Measurements from ENCODE around the gene KRT20. TPM values are rescaled to one million over a fixed set of nuclear protein-coding genes. Genes with fewer than 3 reads are reported as not detected.
"Not testable (repeated sequence)": the region's sequence is repeated elsewhere in the genome, so short reads cannot be mapped to it uniquely, and the experiment has no call there.

KRT20 gene
- total RNA-seq, 1 experiment from 2014 or later, result 0.66 TPM

DNA sequence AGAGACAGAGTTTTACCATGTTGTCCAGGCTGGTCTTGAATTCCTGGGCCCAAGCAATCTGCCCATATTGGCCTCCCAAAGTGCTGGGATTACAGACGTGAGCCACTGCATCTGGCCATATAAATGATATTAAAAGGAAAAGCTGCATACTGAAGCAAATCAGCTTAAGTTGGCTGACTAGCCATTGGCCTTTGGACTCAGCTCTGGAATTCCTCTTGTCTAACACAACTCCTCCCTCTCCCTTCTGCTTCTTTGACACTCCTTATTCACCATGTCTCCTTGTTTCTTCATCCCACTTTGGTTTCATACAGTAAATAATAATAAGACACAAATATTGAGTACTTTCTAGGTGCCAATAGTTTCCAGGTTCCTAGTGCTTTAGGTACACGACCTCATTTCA lies 25.5 kb downstream of the KRT20 start:
- Mint-ChIP-seq H3K4me1 (ENCODE audit: low read depth, unreplicated experiment) (peaks cover 47% of the 10 kb centered on the region), H3K36me3 (ENCODE audit: insufficient read depth, unreplicated experiment) (no peaks in the 10 kb centered on the region), H3K27ac (ENCODE audit: unreplicated experiment) (peak overlapping the region; percentile 0), H3K4me3 (ENCODE audit: low read depth, unreplicated experiment) (no peak overlapping the region), H3K27me3 (ENCODE audit: unreplicated experiment) (no peaks in the 10 kb centered on the region), H3K9me3 (ENCODE audit: low read depth, unreplicated experiment) (no peaks in the 10 kb centered on the region)
- DNase-seq, result no peak
- intact Hi-C loops (cut with micrococcal nuclease; ENCODE audit: unreplicated experiment), result loop anchor here (5.0 kb wide), 3 partner anchors 203 to 808 kb away; partner anchors contain the start of gene KRTAP2-3
- no TSS peak for BruUV-seq (replicated peaks)
- CTCF ChIA-PET, result interaction anchor here (0.6 to 7.9 kb wide), 15 partner anchors 8 to 746 kb away, joined by 3 to 68 read pairs (median 4); no protein-coding TSS in a partner anchor
- TF ChIP-seq CTCF (IDR thresholded peaks at IDR 0.05; ENCODE audit: unreplicated experiment), result no peak

GRCh38 chr17:40858667-40859066 lies 26.4 kb downstream of the KRT20 start:
- CTCF ChIA-PET, result interaction anchor here (0.6 to 7.9 kb wide), 11 partner anchors 13 to 820 kb away, joined by 3 to 68 read pairs (median 6); no protein-coding TSS in a partner anchor
- not testable (repeated sequence) for H3K27me3 Mint-ChIP-seq (ENCODE audit: unreplicated experiment); H3K4me3 Mint-ChIP-seq (ENCODE audit: low read depth, unreplicated experiment); H3K9me3 Mint-ChIP-seq (ENCODE audit: low read depth, unreplicated experiment); BruUV-seq (replicated peaks); DNase-seq; H3K36me3 Mint-ChIP-seq (ENCODE audit: insufficient read depth, unreplicated experiment)
- intact Hi-C loops (cut with micrococcal nuclease; ENCODE audit: unreplicated experiment), result loop anchor here (5.0 kb wide), 3 partner anchors 204 to 809 kb away; partner anchors contain the start of gene KRTAP2-3
- peak overlapping the region; percentile 15 for H3K27ac Mint-ChIP-seq (ENCODE audit: unreplicated experiment)
- peaks cover 56% of the 10 kb centered on the region for H3K4me1 Mint-ChIP-seq (ENCODE audit: low read depth, unreplicated experiment)

DNA sequence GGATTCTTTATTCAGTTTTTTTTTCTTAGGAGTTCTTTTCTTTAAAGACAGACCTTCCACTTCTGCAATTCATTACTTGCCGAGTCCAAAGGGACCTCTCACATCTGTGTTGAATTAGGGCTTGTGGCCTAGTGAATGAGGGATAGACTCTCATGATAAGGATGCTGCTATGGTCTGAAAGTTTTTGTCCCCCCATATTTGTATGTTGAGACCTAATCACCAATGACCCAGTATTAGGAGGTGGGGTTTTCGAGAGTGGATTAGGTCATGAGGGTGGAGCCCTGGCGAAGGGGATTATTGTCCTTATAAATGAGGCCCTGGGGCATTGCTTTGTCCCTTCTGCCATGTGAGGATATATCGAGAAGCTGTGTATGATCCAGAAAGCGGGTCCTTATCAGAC lies 27.5 kb downstream of the KRT20 start:
- DNase-seq, result no peak
- Mint-ChIP-seq H3K4me1 (ENCODE audit: low read depth, unreplicated experiment) (peaks cover 67% of the 10 kb centered on the region), H3K27me3 (ENCODE audit: unreplicated experiment) (no peaks in the 10 kb centered on the region), H3K27ac (ENCODE audit: unreplicated experiment) (peak overlapping the region; percentile 46), H3K9me3 (ENCODE audit: low read depth, unreplicated experiment) (no peaks in the 10 kb centered on the region), H3K36me3 (ENCODE audit: insufficient read depth, unreplicated experiment) (peaks cover 12% of the 10 kb centered on the region), H3K4me3 (ENCODE audit: low read depth, unreplicated experiment) (no peak overlapping the region)
- no TSS peak for BruUV-seq (replicated peaks)
- intact Hi-C loops (cut with micrococcal nuclease; ENCODE audit: unreplicated experiment), result loop anchor here (1.0 to 5.0 kb wide), 12 partner anchors 46 to 810 kb away; partner anchors contain the start of genes KRTAP1-1 and KRTAP2-3
- no peak for TF ChIP-seq CTCF (IDR thresholded peaks at IDR 0.05; ENCODE audit: unreplicated experiment)
- CTCF ChIA-PET, result interaction anchor here (0.6 to 7.9 kb wide), 43 partner anchors 10 to 1121 kb away, joined by 3 to 68 read pairs (median 6); partner anchors contain the start of genes KRT12, KRT15 and KRT23

GRCh38 chr17:40854175-40854814 lies 30.7 kb downstream of the KRT20 start:
- DNase-seq, result no peak
- CTCF ChIA-PET, result interaction anchor here (0.6 to 7.9 kb wide), 16 partner anchors 9 to 959 kb away, joined by 3 to 68 read pairs (median 4); partner anchors contain the start of gene KRTAP1-1
- Mint-ChIP-seq H3K27me3 (ENCODE audit: unreplicated experiment) (no peaks in the 10 kb centered on the region), H3K4me1 (ENCODE audit: low read depth, unreplicated experiment) (peaks cover 85% of the 10 kb centered on the region), H3K4me3 (ENCODE audit: low read depth, unreplicated experiment) (peak overlapping the region; percentile 33), H3K27ac (ENCODE audit: unreplicated experiment) (peak overlapping the region; percentile 86), H3K9me3 (ENCODE audit: low read depth, unreplicated experiment) (no peaks in the 10 kb centered on the region), H3K36me3 (ENCODE audit: insufficient read depth, unreplicated experiment) (peaks cover 24% of the 10 kb centered on the region)
- TF ChIP-seq CTCF (IDR thresholded peaks at IDR 0.05; ENCODE audit: unreplicated experiment), result no peak
- intact Hi-C loops (cut with micrococcal nuclease; ENCODE audit: unreplicated experiment), result loop anchor here (1.0 to 5.0 kb wide), 3 partner anchors 36 to 643 kb away; no protein-coding TSS in a partner anchor
- BruUV-seq (replicated peaks), result no TSS peak
